ENCODE measurements around the gene APOL6. TPM values are rescaled to one million over a fixed set of nuclear protein-coding genes. Genes with fewer than 3 reads are reported as not detected.
A peak's percentile ranks its signal among the peaks of the same experiment; 100 is the strongest.

Gene APOL6
- total RNA-seq, 1 experiment from 2014 or later = 7.2 TPM

DNA sequence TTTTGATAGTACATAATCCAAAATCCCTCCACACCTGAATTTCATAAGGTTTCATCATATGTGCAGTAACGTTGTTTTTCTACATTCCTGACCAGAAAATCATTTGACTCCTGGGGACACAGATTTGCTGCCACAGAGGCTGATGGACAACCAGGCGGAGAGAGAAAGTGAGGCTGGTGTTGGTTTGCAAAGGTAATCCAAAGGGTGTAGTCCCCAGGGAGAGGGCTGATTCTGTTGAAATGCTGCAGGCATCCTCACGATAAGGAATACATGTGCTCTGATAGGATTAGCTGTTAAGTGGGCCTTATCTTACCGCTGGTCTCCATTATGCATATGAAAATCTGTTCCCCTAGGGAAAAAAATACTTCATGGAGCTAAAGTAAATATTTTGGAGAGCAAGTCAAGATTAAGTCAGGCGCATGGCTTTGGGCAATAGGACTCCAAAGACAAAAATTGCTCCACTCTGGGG, 8.1 kb downstream of the APOL6 start:
- Mint-ChIP-seq H3K27ac (ENCODE audit: low read depth, unreplicated experiment) (peak overlapping the region; percentile 9), H3K4me3 (ENCODE audit: unreplicated experiment) (no peak overlapping the region), H3K9me3 (ENCODE audit: unreplicated experiment) (peaks cover 7% of the 10 kb centered on the region), H3K36me3 (ENCODE audit: insufficient read depth, unreplicated experiment) (peaks cover 14% of the 10 kb centered on the region), H3K27me3 (ENCODE audit: insufficient read depth, unreplicated experiment) (no peaks in the 10 kb centered on the region), H3K4me1 (ENCODE audit: insufficient read depth, unreplicated experiment) (no peaks in the 10 kb centered on the region)
- ChIA-PET POLR2A (interaction anchor here (0.6 to 1.1 kb wide), 5 partner anchors 8 to 443 kb away, joined by 3 read pairs; partner anchors contain the start of genes APOL6 and HMOX1), CTCF (interaction anchor here (0.6 to 1.7 kb wide), 2 partner anchors 120 to 409 kb away, joined by 4 to 5 read pairs; no protein-coding TSS in a partner anchor)
- no peak for DNase-seq (ENCODE audit: unreplicated experiment)
- TF ChIP-seq, protein P1, sequence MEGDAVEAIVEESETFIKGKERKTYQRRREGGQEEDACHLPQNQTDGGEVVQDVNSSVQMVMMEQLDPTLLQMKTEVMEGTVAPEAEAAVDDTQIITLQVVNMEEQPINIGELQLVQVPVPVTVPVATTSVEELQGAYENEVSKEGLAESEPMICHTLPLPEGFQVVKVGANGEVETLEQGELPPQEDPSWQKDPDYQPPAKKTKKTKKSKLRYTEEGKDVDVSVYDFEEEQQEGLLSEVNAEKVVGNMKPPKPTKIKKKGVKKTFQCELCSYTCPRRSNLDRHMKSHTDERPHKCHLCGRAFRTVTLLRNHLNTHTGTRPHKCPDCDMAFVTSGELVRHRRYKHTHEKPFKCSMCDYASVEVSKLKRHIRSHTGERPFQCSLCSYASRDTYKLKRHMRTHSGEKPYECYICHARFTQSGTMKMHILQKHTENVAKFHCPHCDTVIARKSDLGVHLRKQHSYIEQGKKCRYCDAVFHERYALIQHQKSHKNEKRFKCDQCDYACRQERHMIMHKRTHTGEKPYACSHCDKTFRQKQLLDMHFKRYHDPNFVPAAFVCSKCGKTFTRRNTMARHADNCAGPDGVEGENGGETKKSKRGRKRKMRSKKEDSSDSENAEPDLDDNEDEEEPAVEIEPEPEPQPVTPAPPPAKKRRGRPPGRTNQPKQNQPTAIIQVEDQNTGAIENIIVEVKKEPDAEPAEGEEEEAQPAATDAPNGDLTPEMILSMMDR (IDR thresholded peaks at IDR 0.05; ENCODE audit: unreplicated experiment) = no peak
- intact Hi-C loops (cut with micrococcal nuclease) = no loop called here
- no TSS peak for BruUV-seq (replicated peaks)

DNA sequence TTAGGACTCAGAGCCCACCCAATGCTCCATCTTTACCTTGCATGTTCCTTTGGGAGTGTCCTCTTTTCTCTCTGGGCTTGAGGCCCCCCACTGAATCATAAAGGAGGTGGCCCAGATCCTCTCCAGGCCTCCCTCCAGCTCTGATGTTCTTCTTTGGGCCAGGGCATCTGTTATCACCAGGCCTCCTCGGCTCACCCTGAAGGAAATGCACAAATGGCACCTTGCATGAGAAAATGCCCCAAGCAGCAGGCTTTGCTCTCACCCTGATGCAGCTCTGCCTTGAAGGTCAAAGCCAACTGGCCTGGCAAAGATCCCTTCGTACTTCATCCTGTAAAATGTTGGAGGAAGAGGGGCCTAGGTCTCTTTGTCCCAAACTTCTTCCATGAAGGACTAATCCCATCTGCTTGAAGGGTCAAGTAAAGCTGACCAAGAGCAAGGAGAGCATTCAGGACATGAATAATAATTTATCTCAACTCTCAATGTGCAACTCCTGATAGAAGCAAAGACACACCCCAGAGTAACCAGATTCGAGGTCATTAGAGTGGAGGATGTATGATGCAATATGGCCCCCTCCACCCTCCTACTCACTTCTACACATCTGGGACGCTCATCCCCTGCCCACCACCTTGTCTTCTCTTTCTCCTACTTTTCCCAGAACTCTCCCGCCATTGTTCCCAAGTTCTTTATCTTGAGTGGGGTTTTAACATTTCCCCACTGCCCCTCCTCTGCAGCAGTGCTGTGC, 9.5 kb downstream of the APOL6 start:
- no TSS peak for BruUV-seq (replicated peaks)
- intact Hi-C loops (cut with micrococcal nuclease) = no loop called here
- no peak overlapping the region for H3K27ac Mint-ChIP-seq (ENCODE audit: low read depth, unreplicated experiment)
- H3K36me3 Mint-ChIP-seq (ENCODE audit: insufficient read depth, unreplicated experiment) = peaks cover 24% of the 10 kb centered on the region
- H3K9me3 Mint-ChIP-seq (ENCODE audit: unreplicated experiment) = peaks cover 7% of the 10 kb centered on the region
- H3K27me3 Mint-ChIP-seq (ENCODE audit: insufficient read depth, unreplicated experiment) = no peaks in the 10 kb centered on the region
- no peak overlapping the region for H3K4me3 Mint-ChIP-seq (ENCODE audit: unreplicated experiment)
- H3K4me1 Mint-ChIP-seq (ENCODE audit: insufficient read depth, unreplicated experiment) = no peaks in the 10 kb centered on the region
- DNase-seq (ENCODE audit: unreplicated experiment) = no peak
- POLR2A ChIA-PET = interaction anchor here (0.9 to 1.1 kb wide), 2 partner anchors 9 to 30 kb away, joined by 3 to 4 read pairs; partner anchors contain the start of gene APOL6
- TF ChIP-seq, protein P1 (IDR thresholded peaks at IDR 0.05; ENCODE audit: unreplicated experiment) = no peak
- CTCF ChIA-PET = interaction anchor here (0.6 to 1.7 kb wide), 3 partner anchors 386 to 408 kb away, joined by 3 to 5 read pairs (median 3); no protein-coding TSS in a partner anchor

DNA sequence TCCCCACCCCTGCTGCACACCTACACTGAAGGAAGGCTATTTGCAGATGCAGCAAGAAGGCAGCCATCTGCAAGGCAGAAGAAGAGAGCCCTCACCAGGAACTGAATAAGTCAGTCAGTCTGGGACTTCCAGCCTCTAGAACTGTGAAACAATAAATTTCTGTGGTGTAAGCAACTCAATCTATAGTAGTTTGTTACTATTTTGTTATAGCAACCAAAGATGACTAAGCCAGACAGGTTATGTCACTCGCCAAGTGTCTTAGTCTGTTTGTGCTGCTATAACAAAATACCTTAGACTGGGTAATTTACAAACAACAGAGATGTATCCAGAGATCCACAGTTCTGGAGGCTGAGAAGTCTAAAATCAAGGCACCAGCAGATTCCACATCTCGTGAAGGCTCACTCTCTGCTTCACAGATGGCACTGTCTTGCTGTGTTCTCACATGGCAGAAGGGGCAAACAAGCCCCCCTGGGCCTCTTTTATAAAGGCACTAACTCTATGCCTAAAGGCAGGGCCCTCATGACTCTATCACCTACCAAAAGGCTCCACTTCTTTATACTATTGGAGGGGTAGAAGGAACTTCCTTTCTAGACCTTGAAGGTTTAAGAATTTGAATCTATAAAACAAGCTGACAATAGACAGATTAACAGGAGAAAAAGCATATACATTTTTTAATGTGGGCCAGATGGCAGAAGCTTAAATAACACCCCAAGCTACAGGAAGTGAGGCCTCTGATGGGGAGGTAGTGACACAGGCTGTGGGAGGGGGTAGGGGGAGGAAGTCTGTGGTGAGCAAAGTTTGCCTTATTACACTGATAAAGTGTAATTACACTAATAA, 12.3 kb downstream of the APOL6 start:
- BruUV-seq (replicated peaks) = no TSS peak
- Mint-ChIP-seq H3K36me3 (ENCODE audit: insufficient read depth, unreplicated experiment) (peaks cover 24% of the 10 kb centered on the region), H3K27ac (ENCODE audit: low read depth, unreplicated experiment) (no peak overlapping the region), H3K9me3 (ENCODE audit: unreplicated experiment) (peaks cover 7% of the 10 kb centered on the region), H3K4me3 (ENCODE audit: unreplicated experiment) (no peak overlapping the region), H3K4me1 (ENCODE audit: insufficient read depth, unreplicated experiment) (no peaks in the 10 kb centered on the region), H3K27me3 (ENCODE audit: insufficient read depth, unreplicated experiment) (no peaks in the 10 kb centered on the region)
- TF ChIP-seq, protein P1 (IDR thresholded peaks at IDR 0.05; ENCODE audit: unreplicated experiment) = no peak
- no peak for DNase-seq (ENCODE audit: unreplicated experiment)
- CTCF ChIA-PET = no interaction called here
- intact Hi-C loops (cut with micrococcal nuclease) = no loop called here
- POLR2A ChIA-PET = interaction anchor here (0.5 to 1.2 kb wide), 2 partner anchors 12 to 169 kb away, joined by 3 to 7 read pairs; partner anchors contain the start of gene APOL6

DNA sequence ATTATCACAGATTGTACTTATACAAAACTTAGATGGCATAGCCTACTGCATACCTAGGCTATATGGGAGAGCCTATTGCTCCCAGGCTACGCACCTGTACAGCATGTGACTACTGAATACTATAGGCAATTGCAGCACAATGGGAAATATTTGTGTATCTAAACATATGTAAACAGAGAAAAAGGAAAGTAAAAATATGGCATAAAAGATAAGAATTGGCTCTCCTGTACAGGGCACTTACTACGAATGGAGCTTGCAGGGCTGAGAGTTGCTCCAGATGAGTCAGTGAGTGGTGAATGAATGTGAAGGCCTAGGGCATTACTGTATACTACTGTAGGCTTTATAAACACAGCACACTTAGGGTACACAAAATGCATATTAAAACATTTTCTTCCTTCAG, 13.2 kb downstream of the APOL6 start:
- intact Hi-C loops (cut with micrococcal nuclease) = no loop called here
- Mint-ChIP-seq H3K36me3 (ENCODE audit: insufficient read depth, unreplicated experiment) (peaks cover 18% of the 10 kb centered on the region), H3K9me3 (ENCODE audit: unreplicated experiment) (peaks cover 7% of the 10 kb centered on the region), H3K27ac (ENCODE audit: low read depth, unreplicated experiment) (no peak overlapping the region), H3K4me1 (ENCODE audit: insufficient read depth, unreplicated experiment) (no peaks in the 10 kb centered on the region), H3K4me3 (ENCODE audit: unreplicated experiment) (no peak overlapping the region), H3K27me3 (ENCODE audit: insufficient read depth, unreplicated experiment) (no peaks in the 10 kb centered on the region)
- BruUV-seq (replicated peaks) = no TSS peak
- TF ChIP-seq, protein P1 (IDR thresholded peaks at IDR 0.05; ENCODE audit: unreplicated experiment) = no peak
- POLR2A ChIA-PET = interaction anchor here (0.5 to 1.2 kb wide), 2 partner anchors 13 to 168 kb away, joined by 3 to 7 read pairs; partner anchors contain the start of gene APOL6
- no peak for DNase-seq (ENCODE audit: unreplicated experiment)
- CTCF ChIA-PET = no interaction called here

Data from MCF 10A (cell line).